Measurements from ENCODE around the gene HNRNPK.
A peak's percentile ranks its signal among the peaks of the same experiment; 100 is the strongest.

The HNRNPK gene

GRCh38 chr9:83936523-83936922, 43.5 kb downstream of the HNRNPK start:
- Histone ChIP-seq H3K4me3 (ENCODE audit: severe bottlenecking) (no peak overlapping the region), H3K36me3 (ENCODE audit: low read depth) (peaks cover 30% of the 10 kb centered on the region), H3K27ac (ENCODE audit: poor library complexity, severe bottlenecking) (peak overlapping the region; percentile 88), H3K27me3 (ENCODE audit: insufficient read depth, poor library complexity, severe bottlenecking) (no peaks in the 10 kb centered on the region), H3K9me3 (ENCODE audit: severe bottlenecking) (no peaks in the 10 kb centered on the region), H3K4me1 (ENCODE audit: insufficient read depth, poor library complexity, severe bottlenecking) (peaks cover 36% of the 10 kb centered on the region)
- DNase-seq (ENCODE audit: low spot score) (no peak), ATAC-seq (ENCODE audit: low read depth) (no peak)
- TF ChIP-seq CTCF (IDR thresholded peaks at IDR 0.05; ENCODE audit: poor library complexity, severe bottlenecking), result no peak

- DNase-seq (ENCODE audit: low spot score) (no peak), ATAC-seq (ENCODE audit: low read depth) (peak; percentile 34)
- H3K27ac ChIP-seq (ENCODE audit: poor library complexity, severe bottlenecking), result peak overlapping the region; percentile 88
- H3K36me3 ChIP-seq (ENCODE audit: low read depth), result peaks cover 26% of the 10 kb centered on the region
- no peak overlapping the region for H3K4me3 ChIP-seq (ENCODE audit: severe bottlenecking)
- TF ChIP-seq CTCF (IDR thresholded peaks at IDR 0.05; ENCODE audit: poor library complexity, severe bottlenecking), result no peak
- peaks cover 40% of the 10 kb centered on the region for H3K4me1 ChIP-seq (ENCODE audit: insufficient read depth, poor library complexity, severe bottlenecking)
- H3K27me3 ChIP-seq (ENCODE audit: insufficient read depth, poor library complexity, severe bottlenecking), result no peaks in the 10 kb centered on the region
- H3K9me3 ChIP-seq (ENCODE audit: severe bottlenecking), result no peaks in the 10 kb centered on the region
Observed at GRCh38 chr9:83935276-83935935, 44.6 kb downstream of the HNRNPK start.

- peak; percentile 77 for ATAC-seq (ENCODE audit: low read depth)
- H3K27ac ChIP-seq (ENCODE audit: poor library complexity, severe bottlenecking), result peak overlapping the region; percentile 88
Observed at GRCh38 chr9:83934569-83935275, 45.3 kb downstream of the HNRNPK start.

GRCh38 chr9:83933790-83934189, 46.2 kb downstream of the HNRNPK start:
- Histone ChIP-seq H3K9me3 (ENCODE audit: severe bottlenecking) (no peaks in the 10 kb centered on the region), H3K4me1 (ENCODE audit: insufficient read depth, poor library complexity, severe bottlenecking) (peaks cover 40% of the 10 kb centered on the region), H3K36me3 (ENCODE audit: low read depth) (peaks cover 11% of the 10 kb centered on the region), H3K4me3 (ENCODE audit: severe bottlenecking) (no peak overlapping the region), H3K27ac (ENCODE audit: poor library complexity, severe bottlenecking) (peak overlapping the region; percentile 88), H3K27me3 (ENCODE audit: insufficient read depth, poor library complexity, severe bottlenecking) (no peaks in the 10 kb centered on the region)
- no peak for DNase-seq (ENCODE audit: low spot score)
- no peak for TF ChIP-seq CTCF (IDR thresholded peaks at IDR 0.05; ENCODE audit: poor library complexity, severe bottlenecking)
- ATAC-seq (ENCODE audit: low read depth), result no peak

More at GRCh38 chr9:83934569-83935275, 45.3 kb downstream of the HNRNPK start:
- H3K9me3 ChIP-seq (ENCODE audit: severe bottlenecking), result no peaks in the 10 kb centered on the region
- TF ChIP-seq CTCF (IDR thresholded peaks at IDR 0.05; ENCODE audit: poor library complexity, severe bottlenecking), result no peak
- DNase-seq (ENCODE audit: low spot score), result no peak
- H3K27me3 ChIP-seq (ENCODE audit: insufficient read depth, poor library complexity, severe bottlenecking), result no peaks in the 10 kb centered on the region
- no peak overlapping the region for H3K4me3 ChIP-seq (ENCODE audit: severe bottlenecking)
- H3K4me1 ChIP-seq (ENCODE audit: insufficient read depth, poor library complexity, severe bottlenecking), result peaks cover 40% of the 10 kb centered on the region
- peaks cover 20% of the 10 kb centered on the region for H3K36me3 ChIP-seq (ENCODE audit: low read depth)

- ATAC-seq (ENCODE audit: low read depth) (no peak), DNase-seq (ENCODE audit: low spot score) (no peak)
- Histone ChIP-seq H3K4me1 (ENCODE audit: insufficient read depth, poor library complexity, severe bottlenecking) (peaks cover 40% of the 10 kb centered on the region), H3K36me3 (ENCODE audit: low read depth) (peaks cover 5% of the 10 kb centered on the region), H3K27ac (ENCODE audit: poor library complexity, severe bottlenecking) (peak overlapping the region; percentile 88), H3K4me3 (ENCODE audit: severe bottlenecking) (no peak overlapping the region), H3K9me3 (ENCODE audit: severe bottlenecking) (no peaks in the 10 kb centered on the region), H3K27me3 (ENCODE audit: insufficient read depth, poor library complexity, severe bottlenecking) (no peaks in the 10 kb centered on the region)
- no peak for TF ChIP-seq CTCF (IDR thresholded peaks at IDR 0.05; ENCODE audit: poor library complexity, severe bottlenecking)
Observed at GRCh38 chr9:83932851-83933250, 47.2 kb downstream of the HNRNPK start.
